Hepatocyte (in vitro differentiated cells): Measurements from ENCODE around the gene NUDT4.

ENCODE experiments used
- EZH2 ChIP-seq: fragments of 200-600 bp; sonication (generic); IDR thresholded peaks from 2 replicates; pipeline ENCODE4 v1.6.1; 2016; ENCODE audit warnings: antibody characterized with exemption, mild to moderate bottlenecking, borderline replicate concordance
- EZH2phosphoT487 ChIP-seq: fragments of 200-600 bp; sonication (generic); IDR thresholded peaks from one replicate; pipeline ENCODE4 v1.6.1; 2018; ENCODE audit warnings: antibody characterized with exemption, mild to moderate bottlenecking, low read depth, moderate library complexity; ENCODE audit not compliant: unreplicated experiment, severe bottlenecking
- TF ChIP-seq, protein P1 (sequence below): fragments of 200-600 bp; sonication (generic); IDR thresholded peaks from 2 replicates; pipeline ENCODE4 v1.5.1; 2016; ENCODE audit warnings: antibody characterized with exemption, mild to moderate bottlenecking; ENCODE audit not compliant: poor library complexity

GRCh38 chr12:93379326-93379980 is 1.7 kb downstream of the NUDT4 start:
- TF ChIP-seq, protein P1, sequence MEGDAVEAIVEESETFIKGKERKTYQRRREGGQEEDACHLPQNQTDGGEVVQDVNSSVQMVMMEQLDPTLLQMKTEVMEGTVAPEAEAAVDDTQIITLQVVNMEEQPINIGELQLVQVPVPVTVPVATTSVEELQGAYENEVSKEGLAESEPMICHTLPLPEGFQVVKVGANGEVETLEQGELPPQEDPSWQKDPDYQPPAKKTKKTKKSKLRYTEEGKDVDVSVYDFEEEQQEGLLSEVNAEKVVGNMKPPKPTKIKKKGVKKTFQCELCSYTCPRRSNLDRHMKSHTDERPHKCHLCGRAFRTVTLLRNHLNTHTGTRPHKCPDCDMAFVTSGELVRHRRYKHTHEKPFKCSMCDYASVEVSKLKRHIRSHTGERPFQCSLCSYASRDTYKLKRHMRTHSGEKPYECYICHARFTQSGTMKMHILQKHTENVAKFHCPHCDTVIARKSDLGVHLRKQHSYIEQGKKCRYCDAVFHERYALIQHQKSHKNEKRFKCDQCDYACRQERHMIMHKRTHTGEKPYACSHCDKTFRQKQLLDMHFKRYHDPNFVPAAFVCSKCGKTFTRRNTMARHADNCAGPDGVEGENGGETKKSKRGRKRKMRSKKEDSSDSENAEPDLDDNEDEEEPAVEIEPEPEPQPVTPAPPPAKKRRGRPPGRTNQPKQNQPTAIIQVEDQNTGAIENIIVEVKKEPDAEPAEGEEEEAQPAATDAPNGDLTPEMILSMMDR = no peak
- TF ChIP-seq EZH2 (no peak), EZH2phosphoT487 (no peak)
